SK-N-MC (cell line): Measurements from ENCODE around the gene KCNG2.

ENCODE experiments used
- EZH2 ChIP-seq: fragments of 200-600 bp; sonication (generic); IDR thresholded peaks from one replicate; pipeline ENCODE4 v1.6.1; 2017; ENCODE audit warnings: antibody characterized with exemption
- FOXP2 ChIP-seq: optimal IDR thresholded peaks from 2 replicates; pipeline ENCODE3; 2011; ENCODE audit warnings: mild to moderate bottlenecking, moderate library complexity; ENCODE audit not compliant: insufficient read depth; ENCODE audit errors: extremely low read length, control extremely low read depth
- POLR2AphosphoS5 ChIP-seq: IDR thresholded peaks from 2 replicates; pipeline ENCODE4 v1.6.1; 2012; ENCODE audit warnings: mild to moderate bottlenecking, low read depth, low read length, borderline replicate concordance

GRCh38 chr18:79933765-79934164, 136.0 kb downstream of the KCNG2 start:
- TF ChIP-seq EZH2 (no peak), FOXP2 (no peak), POLR2AphosphoS5 (no peak)
